Adrenal gland (tissue), 12 donors: ENCODE measurements around the gene ZNF205. TPM values are rescaled to one million over a fixed set of nuclear protein-coding genes. Genes with fewer than 3 reads are reported as not detected.

Source experiments
- DNase-seq, 7 donors: peaks; one replicate each; pipeline ENCODE4 v3.0.0-alpha.2; 2019 to 2020
- H3K27ac ChIP-seq, 5 donors: fragments of 200-600 bp; sonication (generic) in 4 of 5; 1 replicate in 3 of 5; 2 replicates in 2 of 5; pipeline versions ENCODE4 v1.5.1 to v1.8.0; 2016 to 2020; ENCODE audit warnings: mild to moderate bottlenecking in 1 of 5
- H3K27me3 ChIP-seq: fragments of 200-600 bp; 2 replicates; pipeline ENCODE4 v1.8.0; 2021
- H3K36me3 ChIP-seq, 2 donors: fragments of 200-600 bp; replicated peaks in 1 of 2; 1 replicate in 1 of 2; 2 replicates in 1 of 2; pipeline versions ENCODE4 v1.5.1 to v1.8.0; 2018 to 2022
- H3K4me1 ChIP-seq, 2 donors: fragments of 200-600 bp; replicated peaks in 1 of 2; 1 replicate in 1 of 2; 2 replicates in 1 of 2; pipeline versions ENCODE4 v1.5.1 to v1.8.0; 2018 to 2021
- H3K4me3 ChIP-seq, 4 donors: fragments of 200-600 bp; sonication (generic) in 3 of 4; one replicate each; pipeline ENCODE4 v1.5.1; 2016 to 2018
- H3K9me3 ChIP-seq, 3 donors: fragments of 200-600 bp; sonication (generic) in 1 of 3; replicated peaks in 1 of 3; 1 replicate in 2 of 3; 2 replicates in 1 of 3; pipeline versions ENCODE4 v1.5.1 to v1.8.0; 2016 to 2021
- CTCF ChIP-seq, 6 experiments: fragments of 450-650 bp in 4 of 6; fragments of 200-600 bp in 2 of 6; sonication (generic) in 1 of 6; IDR thresholded peaks; 1 replicate in 5 of 6; 2 replicates in 1 of 6; pipeline versions ENCODE4 v1.5.1 to v1.8.0; 2016 to 2021; ENCODE audit warnings: antibody characterized with exemption in 6 of 6, mild to moderate bottlenecking in 2 of 6, moderate library complexity in 1 of 6
- POLR2A ChIP-seq, 2 donors: fragments of 450-650 bp; IDR thresholded peaks; one replicate each; pipeline ENCODE4 v1.6.1; 2017; ENCODE audit warnings: antibody characterized with exemption in 2 of 2, mild to moderate bottlenecking in 2 of 2, moderate library complexity in 1 of 2
- WGBS, 4 donors: extraction: QIAGEN DNeasy Blood & Tissue Kit in 2 of 4; methylation state at CpG; one replicate each; pipeline versions ENCODE4 v1.1.5 to v1.1.7; 2013 to 2017; 5-methylcytosine and 5-hydroxymethylcytosine counted together
- intact Hi-C, 2 donors: fragments of 100-400 bp; cut with DNase I; formaldehyde crosslinking; loops; one replicate each; pipeline versions ENCODE4 v1.14.1 to v1.15.0; 2022 to 2023
- polyA plus RNA-seq, 3 donors: library from polyadenylated mRNA; stranded (reverse); fragments of 200-250 nt in 2 of 3; fragments of 350-450 nt in 1 of 3; fragmentation: Illumina TruSeq in 1 of 3; extraction: RNeasy Lipid Tissue Mini Kit (QIAGEN cat#74804) in 1 of 3; gene quantifications; one replicate each; pipeline ENCODE4 v1.2.3, GENCODE V29; 2013 to 2014
- total RNA-seq, 9 donors: library from RNA; depleted of rRNA in 4 of 9; stranded (reverse); fragments of >200 nt in 4 of 9; fragments of 120-200 nt in 1 of 9; fragmentation: NEBNext Ultra II Directional in 1 of 9; extraction: Animal tissue kit (Norgen Biotek cat#: 25700) in 1 of 9; gene quantifications; one replicate each; pipeline versions ENCODE4 v1.1.0 to v1.2.4, GENCODE V29; 2013 to 2023
- donor health status: healthy with polysubstance abuse.
- donor health status: Bipolar disorder and iron deficiency.
- donor health status: DM: yes; HTN: yes; CAD: no.
- donor health status: DM: no; HTN: no; CAD: no.
- donor health status: DM: no; HTN: no; CAD: no.
- donor health status: DM: yes; HTN: yes; CAD: no.

The ZNF205 gene
- total and polyA plus RNA-seq, 12 donors, result 3.8 to 86.1 (median 15.2) TPM

- Histone ChIP-seq H3K36me3 (peaks cover 0 to 25% of the 10 kb centered on the region in 2 donors), H3K27me3 (no peaks in the 10 kb centered on the region), H3K9me3 (no peaks in the 10 kb centered on the region), H3K4me1 (peaks cover 5 to 30% of the 10 kb centered on the region in 2 donors), H3K27ac (no peak overlapping the region), H3K4me3 (no peak overlapping the region)
- intact Hi-C loops, result no loop called here
- TF ChIP-seq CTCF (IDR thresholded peaks at IDR 0.05) (no peak), POLR2A (IDR thresholded peaks at IDR 0.05) (no peak)
- no peak for DNase-seq
- 95 to 97% (median 96%) methylated on average over 19 to 69 of the region's 69 CpGs for WGBS, 4 donors
Observed at GRCh38 chr16:3140603-3141427, 28.4 kb downstream of the ZNF205 start.

GRCh38 chr16:3141781-3142311 lies 29.5 kb downstream of the ZNF205 start:
- 92 to 97% (median 94%) methylated on average over 13 to 23 of the region's 23 CpGs for WGBS, 4 donors
- no peak for TF ChIP-seq POLR2A (IDR thresholded peaks at IDR 0.05)
- no peak for TF ChIP-seq CTCF (IDR thresholded peaks at IDR 0.05)
- no peak for DNase-seq
- Histone ChIP-seq H3K27me3 (no peaks in the 10 kb centered on the region), H3K9me3 (no peaks in the 10 kb centered on the region), H3K4me1 (peaks cover 3 to 24% of the 10 kb centered on the region in 2 donors), H3K27ac (no peak overlapping the region), H3K4me3 (no peak overlapping the region), H3K36me3 (peaks cover 0 to 25% of the 10 kb centered on the region in 2 donors)
- intact Hi-C loops, result no loop called here

- Histone ChIP-seq H3K27me3 (no peaks in the 10 kb centered on the region), H3K36me3 (peaks cover 0 to 25% of the 10 kb centered on the region in 2 donors), H3K9me3 (no peaks in the 10 kb centered on the region), H3K4me3 (no peak overlapping the region), H3K4me1 (peaks cover 3 to 24% of the 10 kb centered on the region in 2 donors), H3K27ac (no peak overlapping the region)
- WGBS, 4 donors, result 96 to 97% (median 96%) methylated on average over 19 to 22 of the region's 22 CpGs
- intact Hi-C loops, result no loop called here
- TF ChIP-seq POLR2A (IDR thresholded peaks at IDR 0.05), result no peak
- no peak for TF ChIP-seq CTCF (IDR thresholded peaks at IDR 0.05)
- DNase-seq, result no peak
Observed at GRCh38 chr16:3142327-3142726, 29.9 kb downstream of the ZNF205 start.

GRCh38 chr16:3142770-3143169 lies 30.4 kb downstream of the ZNF205 start:
- DNase-seq, result no peak
- no peak for TF ChIP-seq CTCF (IDR thresholded peaks at IDR 0.05)
- TF ChIP-seq POLR2A (IDR thresholded peaks at IDR 0.05), result no peak
- H3K27ac ChIP-seq, result peak overlapping the region in 2 of 5 donors; percentile 90 to 93
- H3K9me3 ChIP-seq, result no peaks in the 10 kb centered on the region
- H3K27me3 ChIP-seq, result no peaks in the 10 kb centered on the region
- peaks cover 0 to 25% of the 10 kb centered on the region in 2 donors for H3K36me3 ChIP-seq
- H3K4me3 ChIP-seq, result no peak overlapping the region
- 90% methylated on average over 13 of the region's 13 CpGs; no CpG with 5 or more reads in 1 of the 4 donors for WGBS, 4 donors
- intact Hi-C loops, result no loop called here
- peaks cover 3 to 24% of the 10 kb centered on the region in 2 donors for H3K4me1 ChIP-seq
